ENCODE measurements around the gene NOC3L. TPM values are rescaled to one million over a fixed set of nuclear protein-coding genes. Genes with fewer than 3 reads are reported as not detected.

NOC3L gene
- polyA plus RNA-seq, 4 donors, result 1.4 to 11.6 (median 5.6) TPM

- H3K27ac ChIP-seq (ENCODE audit: low read depth in 1 of 3, low read length in 2 of 3), result no peak overlapping the region
These were observed 12.6 kb upstream of the NOC3L start for GRCh38 chr10:94375374-94375773.

GRCh38 chr10:94370501-94370900, 7.8 kb upstream of the NOC3L start:
- no peak overlapping the region for H3K27ac ChIP-seq (ENCODE audit: low read depth in 1 of 3, low read length in 2 of 3)
- DNase-seq (no peak), FAIRE-seq (no peak)
- no peaks in the 10 kb centered on the region for H3K4me1 ChIP-seq (ENCODE audit: control insufficient read depth in 3 of 3, insufficient read depth in 2 of 3, low read depth in 1 of 3, low read length in 2 of 3)
- 64 to 85% (median 76%) methylated on average over 2 of the region's 2 CpGs for WGBS, 3 donors
- H3K4me3 ChIP-seq (ENCODE audit: low read depth in 1 of 3, low read length in 3 of 3), result no peak overlapping the region
- H3K9me3 ChIP-seq (ENCODE audit: control insufficient read depth in 2 of 2, insufficient read depth in 1 of 2, low read depth in 1 of 2, low read length in 1 of 2), result no peaks in the 10 kb centered on the region
- H3K36me3 ChIP-seq (ENCODE audit: control insufficient read depth in 3 of 3, insufficient read depth in 2 of 3, low read depth in 1 of 3, low read length in 3 of 3), result no peaks in the 10 kb centered on the region
- peaks cover 0 to 2% (median 0%) of the 10 kb centered on the region in 3 donors for H3K27me3 ChIP-seq (ENCODE audit: control insufficient read depth in 3 of 3, insufficient read depth in 3 of 3, low read length in 3 of 3)

More at GRCh38 chr10:94375374-94375773, 12.6 kb upstream of the NOC3L start:
- Histone ChIP-seq H3K9me3 (ENCODE audit: control insufficient read depth in 2 of 2, insufficient read depth in 1 of 2, low read depth in 1 of 2, low read length in 1 of 2) (no peaks in the 10 kb centered on the region), H3K36me3 (ENCODE audit: control insufficient read depth in 3 of 3, insufficient read depth in 2 of 3, low read depth in 1 of 3, low read length in 3 of 3) (no peaks in the 10 kb centered on the region), H3K4me1 (ENCODE audit: control insufficient read depth in 3 of 3, insufficient read depth in 2 of 3, low read depth in 1 of 3, low read length in 2 of 3) (no peaks in the 10 kb centered on the region), H3K4me3 (ENCODE audit: low read depth in 1 of 3, low read length in 3 of 3) (no peak overlapping the region), H3K27me3 (ENCODE audit: control insufficient read depth in 3 of 3, insufficient read depth in 3 of 3, low read length in 3 of 3) (no peaks in the 10 kb centered on the region)
- whole genome bisulfite sequencing, 3 donors, result 70 to 87% (median 86%) methylated on average over 1 of the region's 1 CpG
- DNase-seq, result no peak
- FAIRE-seq, result no peak

- Histone ChIP-seq H3K4me3 (ENCODE audit: low read depth in 1 of 3, low read length in 3 of 3) (no peak overlapping the region), H3K9me3 (ENCODE audit: control insufficient read depth in 2 of 2, insufficient read depth in 1 of 2, low read depth in 1 of 2, low read length in 1 of 2) (no peaks in the 10 kb centered on the region), H3K4me1 (ENCODE audit: control insufficient read depth in 3 of 3, insufficient read depth in 2 of 3, low read depth in 1 of 3, low read length in 2 of 3) (peaks cover 0 to 4% (median 2%) of the 10 kb centered on the region in 3 donors), H3K27me3 (ENCODE audit: control insufficient read depth in 3 of 3, insufficient read depth in 3 of 3, low read length in 3 of 3) (peaks cover 0 to 2% (median 0%) of the 10 kb centered on the region in 3 donors), H3K27ac (ENCODE audit: low read depth in 1 of 3, low read length in 2 of 3) (no peak overlapping the region), H3K36me3 (ENCODE audit: control insufficient read depth in 3 of 3, insufficient read depth in 2 of 3, low read depth in 1 of 3, low read length in 3 of 3) (no peaks in the 10 kb centered on the region)
- 80 to 83% (median 83%) methylated on average over 3 of the region's 3 CpGs for WGBS, 3 donors
- DNase-seq, result no peak
- no peak for FAIRE-seq
These were observed 3.6 kb upstream of the NOC3L start for GRCh38 chr10:94366382-94366781.

GRCh38 chr10:94364482-94364881, 1.7 kb upstream of the NOC3L start:
- DNase-seq (no peak), FAIRE-seq (no peak)
- WGBS, 3 donors, result 74 to 85% (median 79%) methylated on average over 1 of the region's 1 CpG
- Histone ChIP-seq H3K27me3 (ENCODE audit: control insufficient read depth in 3 of 3, insufficient read depth in 3 of 3, low read length in 3 of 3) (peaks cover 0 to 2% (median 0%) of the 10 kb centered on the region in 3 donors), H3K4me1 (ENCODE audit: control insufficient read depth in 3 of 3, insufficient read depth in 2 of 3, low read depth in 1 of 3, low read length in 2 of 3) (peaks cover 0 to 8% (median 5%) of the 10 kb centered on the region in 3 donors), H3K9me3 (ENCODE audit: control insufficient read depth in 2 of 2, insufficient read depth in 1 of 2, low read depth in 1 of 2, low read length in 1 of 2) (no peaks in the 10 kb centered on the region), H3K27ac (ENCODE audit: low read depth in 1 of 3, low read length in 2 of 3) (no peak overlapping the region), H3K36me3 (ENCODE audit: control insufficient read depth in 3 of 3, insufficient read depth in 2 of 3, low read depth in 1 of 3, low read length in 3 of 3) (no peaks in the 10 kb centered on the region), H3K4me3 (ENCODE audit: low read depth in 1 of 3, low read length in 3 of 3) (no peak overlapping the region)

- DNase-seq (no peak), FAIRE-seq (no peak)
- peaks cover 0 to 8% (median 5%) of the 10 kb centered on the region in 3 donors for H3K4me1 ChIP-seq (ENCODE audit: control insufficient read depth in 3 of 3, insufficient read depth in 2 of 3, low read depth in 1 of 3, low read length in 2 of 3)
- peak overlapping the region in 1 of 3 donors; percentile 76 for H3K27ac ChIP-seq (ENCODE audit: low read depth in 1 of 3, low read length in 2 of 3)
- WGBS, 3 donors, result 31 to 50% (median 47%) methylated on average over 8 of the region's 8 CpGs
- peaks cover 0 to 2% (median 0%) of the 10 kb centered on the region in 3 donors for H3K27me3 ChIP-seq (ENCODE audit: control insufficient read depth in 3 of 3, insufficient read depth in 3 of 3, low read length in 3 of 3)
- H3K36me3 ChIP-seq (ENCODE audit: control insufficient read depth in 3 of 3, insufficient read depth in 2 of 3, low read depth in 1 of 3, low read length in 3 of 3), result peaks cover 0 to 4% (median 0%) of the 10 kb centered on the region in 3 donors
- H3K9me3 ChIP-seq (ENCODE audit: control insufficient read depth in 2 of 2, insufficient read depth in 1 of 2, low read depth in 1 of 2, low read length in 1 of 2), result no peaks in the 10 kb centered on the region
- H3K4me3 ChIP-seq (ENCODE audit: low read depth in 1 of 3, low read length in 3 of 3), result peak overlapping the region; percentile 52 to 81 (median 71)
These were observed 469 bp upstream of the NOC3L start for GRCh38 chr10:94363251-94363565.

GRCh38 chr10:94361171-94361794, 1.5 kb downstream of the NOC3L start:
- WGBS, 3 donors, result 63 to 72% (median 66%) methylated on average over 4 of the region's 4 CpGs
- DNase-seq (peak; percentile 20 to 67), FAIRE-seq (no peak)
- Histone ChIP-seq H3K4me3 (ENCODE audit: low read depth in 1 of 3, low read length in 3 of 3) (no peak overlapping the region), H3K9me3 (ENCODE audit: control insufficient read depth in 2 of 2, insufficient read depth in 1 of 2, low read depth in 1 of 2, low read length in 1 of 2) (no peaks in the 10 kb centered on the region), H3K4me1 (ENCODE audit: control insufficient read depth in 3 of 3, insufficient read depth in 2 of 3, low read depth in 1 of 3, low read length in 2 of 3) (peaks cover 0 to 8% (median 5%) of the 10 kb centered on the region in 3 donors), H3K27me3 (ENCODE audit: control insufficient read depth in 3 of 3, insufficient read depth in 3 of 3, low read length in 3 of 3) (peaks cover 0 to 2% (median 0%) of the 10 kb centered on the region in 3 donors), H3K27ac (ENCODE audit: low read depth in 1 of 3, low read length in 2 of 3) (no peak overlapping the region), H3K36me3 (ENCODE audit: control insufficient read depth in 3 of 3, insufficient read depth in 2 of 3, low read depth in 1 of 3, low read length in 3 of 3) (peaks cover 0 to 6% (median 0%) of the 10 kb centered on the region in 3 donors)

- 62 to 74% (median 65%) methylated on average over 2 of the region's 2 CpGs for WGBS, 3 donors
- DNase-seq, result no peak
These were observed 4.3 kb downstream of the NOC3L start for GRCh38 chr10:94358480-94358879.

GRCh38 chr10:94357193-94357592, 5.5 kb downstream of the NOC3L start:
- no peak overlapping the region for H3K27ac ChIP-seq (ENCODE audit: low read depth in 1 of 3, low read length in 2 of 3)
- WGBS, 3 donors, result 47 to 48% (median 47%) methylated on average over 3 of the region's 3 CpGs
- no peak overlapping the region for H3K4me3 ChIP-seq (ENCODE audit: low read depth in 1 of 3, low read length in 3 of 3)
- FAIRE-seq (no peak), DNase-seq (no peak)
- H3K9me3 ChIP-seq (ENCODE audit: control insufficient read depth in 2 of 2, insufficient read depth in 1 of 2, low read depth in 1 of 2, low read length in 1 of 2), result no peaks in the 10 kb centered on the region
- H3K27me3 ChIP-seq (ENCODE audit: control insufficient read depth in 3 of 3, insufficient read depth in 3 of 3, low read length in 3 of 3), result no peaks in the 10 kb centered on the region
- H3K4me1 ChIP-seq (ENCODE audit: control insufficient read depth in 3 of 3, insufficient read depth in 2 of 3, low read depth in 1 of 3, low read length in 2 of 3), result peaks cover 0 to 5% (median 5%) of the 10 kb centered on the region in 3 donors
- H3K36me3 ChIP-seq (ENCODE audit: control insufficient read depth in 3 of 3, insufficient read depth in 2 of 3, low read depth in 1 of 3, low read length in 3 of 3), result peaks cover 0 to 9% (median 2%) of the 10 kb centered on the region in 3 donors

More at GRCh38 chr10:94358480-94358879, 4.3 kb downstream of the NOC3L start:
- Histone ChIP-seq H3K4me3 (ENCODE audit: low read depth in 1 of 3, low read length in 3 of 3) (no peak overlapping the region), H3K27me3 (ENCODE audit: control insufficient read depth in 3 of 3, insufficient read depth in 3 of 3, low read length in 3 of 3) (no peaks in the 10 kb centered on the region), H3K9me3 (ENCODE audit: control insufficient read depth in 2 of 2, insufficient read depth in 1 of 2, low read depth in 1 of 2, low read length in 1 of 2) (no peaks in the 10 kb centered on the region), H3K36me3 (ENCODE audit: control insufficient read depth in 3 of 3, insufficient read depth in 2 of 3, low read depth in 1 of 3, low read length in 3 of 3) (peaks cover 0 to 6% (median 2%) of the 10 kb centered on the region in 3 donors), H3K27ac (ENCODE audit: low read depth in 1 of 3, low read length in 2 of 3) (no peak overlapping the region), H3K4me1 (ENCODE audit: control insufficient read depth in 3 of 3, insufficient read depth in 2 of 3, low read depth in 1 of 3, low read length in 2 of 3) (peaks cover 0 to 8% (median 5%) of the 10 kb centered on the region in 3 donors)
- no peak for FAIRE-seq

- H3K4me1 ChIP-seq (ENCODE audit: control insufficient read depth in 3 of 3, insufficient read depth in 2 of 3, low read depth in 1 of 3, low read length in 2 of 3), result no peaks in the 10 kb centered on the region
- no peak for DNase-seq
- peaks cover 0 to 12% (median 4%) of the 10 kb centered on the region in 3 donors for H3K36me3 ChIP-seq (ENCODE audit: control insufficient read depth in 3 of 3, insufficient read depth in 2 of 3, low read depth in 1 of 3, low read length in 3 of 3)
- H3K4me3 ChIP-seq (ENCODE audit: low read depth in 1 of 3, low read length in 3 of 3), result no peak overlapping the region
- no peaks in the 10 kb centered on the region for H3K9me3 ChIP-seq (ENCODE audit: control insufficient read depth in 2 of 2, insufficient read depth in 1 of 2, low read depth in 1 of 2, low read length in 1 of 2)
- 89 to 94% (median 91%) methylated on average over 2 of the region's 2 CpGs for WGBS, 3 donors
- FAIRE-seq, result no peak
- no peaks in the 10 kb centered on the region for H3K27me3 ChIP-seq (ENCODE audit: control insufficient read depth in 3 of 3, insufficient read depth in 3 of 3, low read length in 3 of 3)
- no peak overlapping the region for H3K27ac ChIP-seq (ENCODE audit: low read depth in 1 of 3, low read length in 2 of 3)
These were observed 6.9 kb downstream of the NOC3L start for GRCh38 chr10:94355841-94356240.
